KMS-11 (cell line): Measurements from ENCODE around the gene EEFSEC.

ENCODE experiments used
- H2AFZ ChIP-seq: fragments of 200-600 bp; sonication (generic); 2 replicates; pipeline ENCODE4 v1.6.1; 2016; ENCODE audit warnings: antibody characterized with exemption, mixed run types, low read depth
- H3K27ac ChIP-seq: fragments of 200-600 bp; sonication (generic); 2 replicates; pipeline ENCODE4 v1.6.1; 2016; ENCODE audit warnings: mild to moderate bottlenecking, mixed run types
- H3K27me3 ChIP-seq: fragments of 200-600 bp; sonication (generic); 2 replicates; pipeline ENCODE4 v1.6.1; 2017; ENCODE audit warnings: mild to moderate bottlenecking, low read depth, mixed run types, moderate library complexity; ENCODE audit not compliant: insufficient read depth
- H3K36me3 ChIP-seq: fragments of 200-600 bp; sonication (generic); 2 replicates; pipeline ENCODE4 v1.6.1; 2017; ENCODE audit warnings: mild to moderate bottlenecking, mixed run types; ENCODE audit not compliant: insufficient read depth
- H3K4me1 ChIP-seq: fragments of 200-600 bp; sonication (generic); 2 replicates; pipeline ENCODE4 v1.6.1; 2016; ENCODE audit warnings: mild to moderate bottlenecking, low read depth, mixed run types; ENCODE audit not compliant: poor library complexity, severe bottlenecking
- H3K4me2 ChIP-seq: fragments of 200-600 bp; sonication (generic); 2 replicates; pipeline ENCODE4 v1.7.0; 2016; ENCODE audit warnings: mild to moderate bottlenecking, mixed run types
- H3K4me3 ChIP-seq: fragments of 200-600 bp; sonication (generic); IDR thresholded peaks from 2 replicates; pipeline ENCODE4 v1.6.1; 2017; ENCODE audit warnings: low read depth, low read length, mixed read lengths; ENCODE audit not compliant: insufficient read depth
- H3K79me2 ChIP-seq: fragments of 200-600 bp; sonication (generic); 2 replicates; pipeline ENCODE4 v1.6.1; 2016; ENCODE audit warnings: low read depth, mixed run types; ENCODE audit not compliant: insufficient read depth
- H3K9ac ChIP-seq: fragments of 200-600 bp; sonication (generic); 2 replicates; pipeline ENCODE4 v1.6.1; 2016; ENCODE audit warnings: mild to moderate bottlenecking, mixed run types
- H4K20me1 ChIP-seq: fragments of 200-600 bp; sonication (generic); 2 replicates; pipeline ENCODE4 v1.6.1; 2016; ENCODE audit warnings: mild to moderate bottlenecking, mixed run types; ENCODE audit not compliant: insufficient read depth
- CTCF ChIP-seq: fragments of 200-600 bp; sonication (generic); conservative IDR thresholded peaks from 2 replicates; pipeline ENCODE4 v1.6.1; 2017; ENCODE audit warnings: low read depth, mild to moderate bottlenecking, antibody characterized with exemption, low read length, moderate library complexity, mixed read lengths

Gene EEFSEC

GRCh38 chr3:128269006-128269775 is 115.9 kb downstream of the EEFSEC start:
- Histone ChIP-seq H3K27ac (no peak overlapping the region), H2AFZ (no peak overlapping the region), H3K36me3 (no peaks in the 10 kb centered on the region), H3K4me1 (no peaks in the 10 kb centered on the region), H3K4me2 (no peak overlapping the region), H4K20me1 (no peaks in the 10 kb centered on the region), H3K27me3 (no peaks in the 10 kb centered on the region), H3K79me2 (no peaks in the 10 kb centered on the region), H3K4me3 (no peak overlapping the region), H3K9ac (no peak overlapping the region)
- TF ChIP-seq CTCF = no peak

GRCh38 chr3:128269796-128270195 is 116.5 kb downstream of the EEFSEC start:
- Histone ChIP-seq H2AFZ (no peak overlapping the region), H3K9ac (no peak overlapping the region), H3K4me1 (no peaks in the 10 kb centered on the region), H3K4me3 (no peak overlapping the region), H3K27ac (no peak overlapping the region), H3K79me2 (no peaks in the 10 kb centered on the region), H4K20me1 (no peaks in the 10 kb centered on the region), H3K27me3 (no peaks in the 10 kb centered on the region), H3K4me2 (no peak overlapping the region), H3K36me3 (no peaks in the 10 kb centered on the region)
- no peak for TF ChIP-seq CTCF

- H3K9ac ChIP-seq = no peak overlapping the region
- no peaks in the 10 kb centered on the region for H4K20me1 ChIP-seq
- no peak overlapping the region for H3K4me2 ChIP-seq
- no peaks in the 10 kb centered on the region for H3K4me1 ChIP-seq
- H3K4me3 ChIP-seq = no peak overlapping the region
- no peak overlapping the region for H3K27ac ChIP-seq
- H3K79me2 ChIP-seq = no peaks in the 10 kb centered on the region
- no peak for TF ChIP-seq CTCF
- H3K27me3 ChIP-seq = no peaks in the 10 kb centered on the region
- no peak overlapping the region for H2AFZ ChIP-seq
- H3K36me3 ChIP-seq = no peaks in the 10 kb centered on the region
Observed at GRCh38 chr3:128270559-128271492, 117.5 kb downstream of the EEFSEC start.

- TF ChIP-seq CTCF = no peak
- H3K4me3 ChIP-seq = no peak overlapping the region
- no peaks in the 10 kb centered on the region for H3K79me2 ChIP-seq
- H2AFZ ChIP-seq = no peak overlapping the region
- no peaks in the 10 kb centered on the region for H3K4me1 ChIP-seq
- H3K27me3 ChIP-seq = no peaks in the 10 kb centered on the region
- H3K27ac ChIP-seq = no peak overlapping the region
- H3K9ac ChIP-seq = no peak overlapping the region
- no peak overlapping the region for H3K4me2 ChIP-seq
- no peaks in the 10 kb centered on the region for H3K36me3 ChIP-seq
- no peaks in the 10 kb centered on the region for H4K20me1 ChIP-seq
Observed at GRCh38 chr3:128271536-128272332, 118.5 kb downstream of the EEFSEC start.
